GM10266 (cell line): ENCODE measurements around the gene TFPT.
A peak's percentile ranks its signal among the peaks of the same experiment; 100 is the strongest.

ENCODE experiments used
- DNase-seq: peaks from one replicate; pipeline ENCODE4 v3.0.0; 2012; ENCODE audit errors: extremely low spot score
- TF ChIP-seq, protein P1 (sequence below): IDR thresholded peaks from 2 replicates; pipeline ENCODE4 v1.5.1; 2012; ENCODE audit warnings: mild to moderate bottlenecking, low read depth; ENCODE audit not compliant: control insufficient read depth, insufficient read depth; ENCODE audit errors: missing control alignments

Gene TFPT, protein sequence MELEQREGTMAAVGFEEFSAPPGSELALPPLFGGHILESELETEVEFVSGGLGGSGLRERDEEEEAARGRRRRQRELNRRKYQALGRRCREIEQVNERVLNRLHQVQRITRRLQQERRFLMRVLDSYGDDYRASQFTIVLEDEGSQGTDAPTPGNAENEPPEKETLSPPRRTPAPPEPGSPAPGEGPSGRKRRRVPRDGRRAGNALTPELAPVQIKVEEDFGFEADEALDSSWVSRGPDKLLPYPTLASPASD

DNA sequence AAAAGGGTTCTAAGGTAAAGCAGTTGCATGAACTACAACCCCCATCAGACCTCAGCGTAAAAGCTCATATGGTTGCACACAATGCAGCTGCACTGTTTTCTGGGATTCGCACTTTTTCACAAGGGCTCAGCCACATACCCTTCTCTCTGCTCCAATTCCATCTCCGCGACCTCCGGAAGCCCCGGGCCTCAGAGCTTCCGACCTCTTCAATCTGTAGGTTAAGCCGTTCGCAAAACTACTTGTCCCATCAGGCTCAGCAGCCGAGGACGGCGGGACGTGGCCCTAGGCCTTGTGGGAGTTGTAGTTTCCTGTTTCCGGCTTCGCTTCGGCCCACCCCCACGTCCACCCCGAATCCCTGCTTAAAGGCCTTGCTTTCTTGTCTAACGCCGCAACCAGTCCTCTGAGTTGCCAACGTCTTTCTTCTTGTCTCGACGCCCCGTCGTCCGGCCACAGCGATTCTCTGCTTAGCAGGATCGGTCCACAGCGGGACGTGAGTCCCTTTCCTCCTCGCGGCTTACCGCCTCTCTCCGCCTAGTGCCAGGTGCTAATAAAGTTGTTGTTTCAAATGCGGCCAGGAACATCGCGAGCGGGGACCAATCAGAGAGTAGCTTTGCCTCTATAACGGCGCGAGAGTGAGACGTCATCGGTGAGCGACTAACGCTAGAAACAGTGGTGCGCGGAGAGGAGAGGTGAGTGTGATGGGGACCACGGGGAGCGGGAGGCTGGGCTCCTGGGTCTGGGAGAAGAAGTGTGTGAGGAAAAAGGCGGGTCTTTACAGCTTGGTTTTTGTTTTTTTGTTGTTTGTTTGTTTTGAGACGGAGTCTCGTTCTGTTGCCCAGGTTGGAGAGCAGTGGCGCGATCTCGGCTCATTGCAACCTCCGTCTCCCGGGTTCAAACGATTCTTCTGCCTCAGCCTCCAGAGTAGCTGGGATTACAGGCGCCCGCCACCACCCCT is at the start of gene TFPT, which contains the start of gene PRPF31:
Gene TFPT (minus strand): TSS at position 549 of the 955 bp plus-strand sequence. CDS start 388 bp downstream, at position 161.
Gene PRPF31 (plus strand): TSS at position 646 of the 955 bp plus-strand sequence. CDS start 2,525 bp downstream, outside the sequence.
- TF ChIP-seq, protein P1, sequence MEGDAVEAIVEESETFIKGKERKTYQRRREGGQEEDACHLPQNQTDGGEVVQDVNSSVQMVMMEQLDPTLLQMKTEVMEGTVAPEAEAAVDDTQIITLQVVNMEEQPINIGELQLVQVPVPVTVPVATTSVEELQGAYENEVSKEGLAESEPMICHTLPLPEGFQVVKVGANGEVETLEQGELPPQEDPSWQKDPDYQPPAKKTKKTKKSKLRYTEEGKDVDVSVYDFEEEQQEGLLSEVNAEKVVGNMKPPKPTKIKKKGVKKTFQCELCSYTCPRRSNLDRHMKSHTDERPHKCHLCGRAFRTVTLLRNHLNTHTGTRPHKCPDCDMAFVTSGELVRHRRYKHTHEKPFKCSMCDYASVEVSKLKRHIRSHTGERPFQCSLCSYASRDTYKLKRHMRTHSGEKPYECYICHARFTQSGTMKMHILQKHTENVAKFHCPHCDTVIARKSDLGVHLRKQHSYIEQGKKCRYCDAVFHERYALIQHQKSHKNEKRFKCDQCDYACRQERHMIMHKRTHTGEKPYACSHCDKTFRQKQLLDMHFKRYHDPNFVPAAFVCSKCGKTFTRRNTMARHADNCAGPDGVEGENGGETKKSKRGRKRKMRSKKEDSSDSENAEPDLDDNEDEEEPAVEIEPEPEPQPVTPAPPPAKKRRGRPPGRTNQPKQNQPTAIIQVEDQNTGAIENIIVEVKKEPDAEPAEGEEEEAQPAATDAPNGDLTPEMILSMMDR, result no peak
- peak; percentile 97 for DNase-seq

DNA sequence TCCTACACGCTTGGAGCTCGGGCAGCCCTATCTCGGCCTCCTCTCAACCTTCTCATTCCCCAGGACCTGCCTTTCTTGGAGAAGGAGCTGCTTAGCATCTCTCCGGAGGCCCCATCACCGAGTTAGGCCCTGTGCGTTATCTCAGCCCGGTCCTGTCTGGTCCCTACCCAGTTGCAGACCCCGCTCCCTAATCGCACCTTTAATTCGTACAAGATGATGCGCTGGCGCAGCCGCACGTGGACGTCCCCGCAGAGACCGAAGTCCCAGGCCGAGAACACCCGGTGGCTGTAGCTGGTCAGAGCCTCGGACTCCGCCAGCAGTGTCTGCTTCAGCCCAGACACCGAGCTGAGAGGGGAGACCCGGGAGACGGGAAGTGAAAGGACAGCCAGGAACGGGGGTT is 49.8 kb upstream of the TFPT start:
- no peak for DNase-seq
- TF ChIP-seq, protein P1, result no peak

DNA sequence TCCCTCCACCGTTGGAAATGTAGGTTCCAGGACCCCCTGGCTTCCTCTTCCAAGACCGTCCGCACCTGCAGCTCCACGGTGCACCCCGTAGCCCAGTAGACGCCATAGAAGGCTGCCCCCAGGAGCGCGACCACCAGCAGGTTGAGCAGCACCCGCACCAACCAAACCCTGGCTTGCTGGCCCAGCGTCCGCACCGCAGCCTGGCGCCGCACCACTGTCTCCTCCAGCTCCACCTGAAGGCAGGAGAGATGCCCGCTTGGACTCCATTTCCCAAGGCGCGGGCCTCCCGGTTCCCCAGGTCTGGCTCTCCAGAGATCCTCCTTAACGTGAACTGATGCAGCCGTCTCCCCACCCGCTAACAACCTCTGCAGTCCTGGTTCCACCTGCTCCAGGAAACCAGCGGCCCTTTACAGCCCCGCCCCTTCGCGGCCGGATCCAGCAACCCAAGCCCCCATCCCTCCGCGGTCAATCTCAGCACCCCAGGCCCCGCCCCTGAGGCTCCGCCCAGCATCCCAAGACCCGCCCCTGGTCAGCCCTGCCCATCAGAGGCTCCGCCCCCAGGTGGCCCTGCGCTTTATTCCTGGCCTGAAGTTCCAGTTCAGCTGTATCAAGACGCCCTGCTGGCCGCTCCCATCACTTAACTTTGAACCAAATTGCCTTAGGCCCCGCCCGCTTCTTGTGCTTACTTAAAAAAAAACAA is 49.1 kb upstream of the TFPT start:
- TF ChIP-seq, protein P1, result no peak
- DNase-seq, result no peak

DNA sequence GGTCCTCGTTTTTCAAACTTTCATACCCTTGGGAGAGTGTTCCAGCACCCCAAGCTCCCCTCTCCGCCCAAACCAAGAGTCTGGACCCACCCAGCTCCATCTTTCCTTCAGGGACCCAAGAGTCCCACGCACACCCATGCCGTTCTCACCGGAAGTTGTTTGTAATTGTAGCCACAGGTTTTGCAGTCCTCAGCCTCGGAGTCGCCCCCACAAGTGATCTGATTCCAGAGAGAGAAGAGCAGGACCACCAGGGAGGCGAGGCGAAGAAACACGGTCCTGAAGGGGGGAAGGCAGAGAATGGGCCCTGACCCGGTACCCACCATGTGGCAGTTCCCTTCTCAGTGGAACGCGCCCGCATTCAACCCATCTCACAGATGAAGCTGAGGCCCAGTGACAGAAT is 47.4 kb upstream of the TFPT start:
- TF ChIP-seq, protein P1, result no peak
- no peak for DNase-seq

DNA sequence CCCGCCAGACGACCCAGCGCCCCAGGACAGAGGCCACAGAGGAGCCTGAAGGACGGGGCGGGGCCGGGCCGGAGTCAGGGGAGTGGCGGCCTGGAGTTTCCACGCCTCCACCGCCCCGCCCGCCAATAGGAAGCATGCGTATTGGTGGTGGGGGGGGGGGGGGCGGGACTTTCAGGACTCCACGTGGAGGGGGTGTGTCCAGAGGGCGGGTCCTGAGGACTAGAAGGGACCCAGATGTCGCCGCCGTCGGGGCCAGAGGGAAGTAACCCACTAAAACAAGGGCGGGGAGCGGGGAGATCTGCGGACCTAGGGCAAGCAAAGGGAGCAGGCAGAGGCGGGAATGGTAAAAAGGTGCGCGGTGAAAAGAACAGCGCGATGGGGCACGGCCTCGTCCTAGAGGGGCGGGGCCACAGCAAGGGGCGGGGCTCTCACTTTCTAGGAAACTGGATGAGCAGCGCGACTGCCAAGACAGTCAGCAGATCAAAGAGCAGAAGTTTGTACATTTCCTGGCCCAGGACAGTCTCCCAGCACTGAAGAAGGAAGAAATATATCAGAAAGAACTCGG is 46.9 kb upstream of the TFPT start:
- TF ChIP-seq, protein P1, result no peak
- DNase-seq, result peak; percentile 80

DNA sequence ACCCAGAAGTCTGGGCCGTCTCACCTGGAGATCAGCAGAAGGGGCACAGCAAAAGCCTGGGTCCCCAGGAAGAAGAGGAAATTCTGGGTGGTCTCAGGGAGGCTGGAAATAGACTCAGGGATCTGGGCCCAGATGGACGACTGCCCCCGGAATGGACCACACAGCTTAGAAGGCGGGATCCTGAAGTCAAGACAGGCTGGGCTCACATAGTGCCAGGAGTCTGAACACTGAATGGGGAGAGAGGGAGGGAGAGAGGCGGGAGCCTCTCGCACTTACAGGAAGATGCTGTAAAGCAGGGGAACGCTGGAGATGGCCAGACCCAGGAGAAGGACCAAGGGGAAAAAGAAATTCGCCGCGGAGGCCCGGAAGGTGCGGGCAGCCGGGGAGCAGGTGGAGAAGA is 45.4 kb upstream of the TFPT start:
- DNase-seq, result no peak
- TF ChIP-seq, protein P1, result no peak
